Neural progenitor cell (in vitro differentiated cells): Measurements from ENCODE around the gene DNMT1. TPM values are rescaled to one million over a fixed set of nuclear protein-coding genes. Genes with fewer than 3 reads are reported as not detected.

Experiments
- DNase-seq: peaks from one replicate; pipeline ENCODE4 v3.0.0-alpha.2; 2016; ENCODE audit warnings: low spot score
- H2AFZ ChIP-seq: fragments of 200-600 bp; sonication (generic); replicated peaks from 2 replicates; pipeline ENCODE4 v1.6.1; 2016; ENCODE audit warnings: antibody characterized with exemption
- H3F3A ChIP-seq: fragments of 200-600 bp; sonication (generic); 2 replicates; pipeline ENCODE4 v1.6.1; 2016; ENCODE audit warnings: antibody characterized with exemption, low read depth
- H3K27ac ChIP-seq: fragments of 200-600 bp; sonication (generic); 2 replicates; pipeline ENCODE4 v1.5.1; 2016; ENCODE audit warnings: mild to moderate bottlenecking
- H3K27me3 ChIP-seq: fragments of 200-600 bp; sonication (generic); 2 replicates; pipeline ENCODE4 v1.6.1; 2016; ENCODE audit warnings: mild to moderate bottlenecking, moderate library complexity
- H3K36me3 ChIP-seq: fragments of 200-600 bp; sonication (generic); 2 replicates; pipeline ENCODE4 v1.5.1; 2016
- H3K4me1 ChIP-seq: fragments of 200-600 bp; sonication (generic); 2 replicates; pipeline ENCODE4 v1.6.1; 2016; ENCODE audit warnings: mixed run types
- H3K4me2 ChIP-seq: fragments of 200-600 bp; sonication (generic); 2 replicates; pipeline ENCODE4 v1.6.1; 2016
- H3K4me3 ChIP-seq: fragments of 200-600 bp; sonication (generic); 2 replicates; pipeline ENCODE4 v1.5.1; 2016
- H3K79me2 ChIP-seq: fragments of 200-600 bp; sonication (generic); 2 replicates; pipeline ENCODE4 v1.6.1; 2016; ENCODE audit warnings: low read depth
- H3K9ac ChIP-seq: fragments of 200-600 bp; sonication (generic); 2 replicates; pipeline ENCODE4 v1.6.1; 2016
- H3K9me3 ChIP-seq: fragments of 200-600 bp; sonication (generic); 2 replicates; pipeline ENCODE4 v1.5.1; 2016; ENCODE audit warnings: low read depth
- H4K20me1 ChIP-seq: fragments of 200-600 bp; sonication (generic); 2 replicates; pipeline ENCODE4 v1.6.1; 2016; ENCODE audit warnings: low read depth
- H3K27ac Mint-ChIP-seq: 3 replicates; pipeline ENCODE4 v1.8.0; 2021; ENCODE audit warnings: mixed read lengths
- H3K27me3 Mint-ChIP-seq: 2 replicates; pipeline ENCODE4 v1.8.0; 2022; ENCODE audit warnings: low read depth, mild to moderate bottlenecking, inconsistent platforms, moderate library complexity, mixed read lengths; ENCODE audit not compliant: insufficient read depth
- H3K36me3 Mint-ChIP-seq: 3 replicates; pipeline ENCODE4 v1.8.0; 2021; ENCODE audit warnings: mixed read lengths
- H3K4me1 Mint-ChIP-seq: 3 replicates; pipeline ENCODE4 v1.8.0; 2021; ENCODE audit warnings: mixed read lengths
- H3K4me3 Mint-ChIP-seq: 3 replicates; pipeline ENCODE4 v1.8.0; 2021; ENCODE audit warnings: mild to moderate bottlenecking, moderate library complexity, mixed read lengths
- H3K9me3 Mint-ChIP-seq: 3 replicates; pipeline ENCODE4 v1.8.0; 2020; ENCODE audit warnings: mixed read lengths
- EZH2 ChIP-seq: fragments of 200-600 bp; sonication (generic); IDR thresholded peaks from 2 replicates; pipeline ENCODE4 v1.6.1; 2017; ENCODE audit warnings: antibody characterized with exemption, mild to moderate bottlenecking, moderate library complexity
- EZH2phosphoT487 ChIP-seq: fragments of 200-600 bp; sonication (generic); IDR thresholded peaks from 2 replicates; pipeline ENCODE4 v1.6.1; 2017; ENCODE audit warnings: antibody characterized with exemption
- total RNA-seq: library from RNA; depleted of rRNA; stranded (reverse); fragments of >200 nt; gene quantifications from 2 replicates; pipeline ENCODE4 v1.2.3, GENCODE V29; 2015; ENCODE audit warnings: low replicate concordance
- TF ChIP-seq, protein P1 (sequence below): fragments of 200-600 bp; sonication (generic); IDR thresholded peaks from 2 replicates; pipeline ENCODE4 v1.5.1; 2017; ENCODE audit warnings: antibody characterized with exemption, mild to moderate bottlenecking

Gene DNMT1
- total RNA-seq, 1 donor from 2014 or later, result 203 TPM

DNA sequence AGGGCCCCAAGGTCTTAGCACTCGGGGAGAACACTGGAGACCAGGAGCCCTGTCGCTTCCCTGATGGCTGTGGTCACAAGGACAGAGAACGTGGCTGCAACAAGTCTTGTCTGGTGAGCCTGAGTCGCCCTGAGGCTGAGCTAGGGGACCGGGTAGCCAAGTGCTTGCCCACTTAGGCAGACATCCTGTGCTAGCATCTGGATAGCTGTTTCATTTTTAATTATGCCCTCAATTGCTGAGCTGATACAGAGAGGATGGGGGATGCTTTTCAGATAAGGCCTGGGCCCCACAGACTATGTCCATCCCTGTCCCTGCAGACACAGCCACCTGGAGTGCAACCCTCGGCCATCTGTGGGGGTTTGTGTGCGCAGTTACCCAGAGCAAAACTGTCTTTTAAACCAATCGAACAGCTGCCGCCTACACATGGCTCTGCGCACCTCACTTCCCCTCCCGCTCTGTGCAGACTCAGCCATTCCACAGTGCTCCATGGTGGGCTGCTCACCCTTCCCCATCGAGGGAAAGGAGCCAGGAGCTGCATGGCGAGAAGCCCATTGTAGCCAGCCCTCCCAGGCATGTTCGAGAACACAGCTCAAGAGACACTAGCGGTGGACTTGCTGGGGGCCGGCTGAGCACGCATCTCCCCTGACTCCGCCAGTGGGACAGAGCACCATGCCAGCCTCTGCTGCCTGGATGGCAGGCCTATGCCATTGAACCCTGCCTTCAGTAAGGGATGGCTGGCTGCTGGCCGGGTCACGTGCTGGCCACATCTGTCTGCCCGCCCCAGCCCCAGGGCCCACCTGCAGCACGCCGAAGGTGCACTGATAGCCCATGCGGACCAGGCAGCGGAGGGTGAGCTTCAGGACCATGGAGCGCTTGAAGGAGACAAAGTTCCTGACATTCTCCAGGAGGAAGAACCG is 55.6 kb downstream of the DNMT1 start:
- no peaks in the 10 kb centered on the region for H3K27me3 ChIP-seq
- TF ChIP-seq EZH2 (no peak), EZH2phosphoT487 (no peak)
- TF ChIP-seq, protein P1, sequence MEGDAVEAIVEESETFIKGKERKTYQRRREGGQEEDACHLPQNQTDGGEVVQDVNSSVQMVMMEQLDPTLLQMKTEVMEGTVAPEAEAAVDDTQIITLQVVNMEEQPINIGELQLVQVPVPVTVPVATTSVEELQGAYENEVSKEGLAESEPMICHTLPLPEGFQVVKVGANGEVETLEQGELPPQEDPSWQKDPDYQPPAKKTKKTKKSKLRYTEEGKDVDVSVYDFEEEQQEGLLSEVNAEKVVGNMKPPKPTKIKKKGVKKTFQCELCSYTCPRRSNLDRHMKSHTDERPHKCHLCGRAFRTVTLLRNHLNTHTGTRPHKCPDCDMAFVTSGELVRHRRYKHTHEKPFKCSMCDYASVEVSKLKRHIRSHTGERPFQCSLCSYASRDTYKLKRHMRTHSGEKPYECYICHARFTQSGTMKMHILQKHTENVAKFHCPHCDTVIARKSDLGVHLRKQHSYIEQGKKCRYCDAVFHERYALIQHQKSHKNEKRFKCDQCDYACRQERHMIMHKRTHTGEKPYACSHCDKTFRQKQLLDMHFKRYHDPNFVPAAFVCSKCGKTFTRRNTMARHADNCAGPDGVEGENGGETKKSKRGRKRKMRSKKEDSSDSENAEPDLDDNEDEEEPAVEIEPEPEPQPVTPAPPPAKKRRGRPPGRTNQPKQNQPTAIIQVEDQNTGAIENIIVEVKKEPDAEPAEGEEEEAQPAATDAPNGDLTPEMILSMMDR, result no peak
- no peaks in the 10 kb centered on the region for H3K4me1 ChIP-seq
- H3K9me3 ChIP-seq, result no peaks in the 10 kb centered on the region
- H3K27me3 Mint-ChIP-seq, result peaks cover 6% of the 10 kb centered on the region
- no peak overlapping the region for H3K4me3 Mint-ChIP-seq
- no peaks in the 10 kb centered on the region for H3K9me3 Mint-ChIP-seq
- no peak overlapping the region for H3K4me3 ChIP-seq
- H4K20me1 ChIP-seq, result no peaks in the 10 kb centered on the region
- no peak for DNase-seq
- no peak overlapping the region for H3K9ac ChIP-seq
- no peaks in the 10 kb centered on the region for H3F3A ChIP-seq
- no peaks in the 10 kb centered on the region for H3K79me2 ChIP-seq
- peaks cover 14% of the 10 kb centered on the region for H3K36me3 Mint-ChIP-seq
- no peak overlapping the region for H3K4me2 ChIP-seq
- no peaks in the 10 kb centered on the region for H3K4me1 Mint-ChIP-seq
- no peak overlapping the region for H2AFZ ChIP-seq
- no peaks in the 10 kb centered on the region for H3K36me3 ChIP-seq
- H3K27ac Mint-ChIP-seq, result no peak overlapping the region
- no peak overlapping the region for H3K27ac ChIP-seq

DNA sequence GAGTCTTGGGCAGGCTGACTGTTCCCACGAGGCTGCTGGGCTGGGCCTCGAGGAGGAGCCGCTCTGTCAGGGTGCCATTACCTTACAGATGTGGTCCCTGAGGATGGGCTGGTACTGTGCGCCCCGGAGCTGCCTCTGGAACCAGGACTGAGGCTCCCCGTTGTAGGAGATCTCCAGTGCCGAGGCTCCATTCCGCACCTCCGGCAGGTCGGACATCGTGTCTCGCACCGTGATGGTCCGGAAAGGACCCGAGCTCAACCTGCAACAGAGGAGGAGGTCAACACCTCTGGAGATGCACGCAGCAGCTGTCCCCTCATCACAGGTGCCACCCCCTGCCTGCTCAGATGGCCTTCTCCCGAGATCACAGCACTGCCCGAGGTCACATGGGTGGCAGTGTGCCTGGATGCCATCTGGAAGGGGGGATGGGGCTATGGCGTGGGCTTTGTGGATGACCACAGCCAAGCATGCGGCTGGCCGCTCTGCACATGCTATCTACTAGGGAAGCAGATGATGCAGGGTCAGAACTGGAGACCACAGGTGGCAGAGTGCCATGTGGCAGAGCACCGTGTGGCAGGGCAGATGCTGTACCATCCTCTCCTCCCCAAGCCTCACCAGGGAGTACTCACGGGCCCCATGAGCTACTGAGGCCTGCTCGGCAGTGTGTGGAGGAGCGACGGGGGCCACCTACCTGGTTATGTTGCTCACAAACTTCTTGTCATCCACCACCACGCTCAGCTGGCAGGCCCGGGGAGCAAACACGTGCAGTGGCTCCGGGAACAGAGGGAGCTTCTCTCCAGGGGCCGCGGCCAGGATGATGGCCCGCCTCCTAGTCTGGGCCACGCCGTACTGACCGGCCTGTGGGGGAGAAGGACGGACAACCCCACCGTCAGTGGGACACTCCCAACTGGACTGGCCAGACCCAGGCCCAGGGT is 56.7 kb downstream of the DNMT1 start:
- TF ChIP-seq EZH2phosphoT487, result no peak
- TF ChIP-seq, protein P1, result no peak
- no peak for TF ChIP-seq EZH2
- no peaks in the 10 kb centered on the region for H3K9me3 Mint-ChIP-seq
- H3K36me3 ChIP-seq, result no peaks in the 10 kb centered on the region

DNA sequence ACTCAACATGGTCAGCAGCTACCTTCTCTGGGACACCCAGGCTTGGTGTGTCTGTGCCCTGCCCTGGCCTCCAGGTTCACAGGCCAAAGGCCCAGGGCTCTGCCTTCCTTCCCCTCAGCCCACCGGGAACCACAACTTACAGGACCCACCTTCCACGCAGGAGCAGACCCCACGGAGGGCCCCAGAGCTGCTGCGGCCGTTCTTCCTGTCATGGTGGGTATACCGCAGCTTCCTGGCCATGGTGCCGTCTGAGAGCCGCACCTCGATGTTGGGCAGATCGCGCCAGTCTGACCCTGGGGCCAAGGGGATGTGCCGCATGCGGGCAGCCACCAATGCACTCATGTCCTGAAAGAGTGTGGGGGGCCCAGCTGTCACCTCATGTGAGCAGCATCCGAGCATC is 57.8 kb downstream of the DNMT1 start:
- peaks cover 18% of the 10 kb centered on the region for H3K36me3 Mint-ChIP-seq
- no peaks in the 10 kb centered on the region for H3K9me3 Mint-ChIP-seq

More for the DNA sequence above, 56.7 kb downstream of the DNMT1 start:
- no peak overlapping the region for H3K4me3 Mint-ChIP-seq
- H3K4me3 ChIP-seq, result no peak overlapping the region
- no peak overlapping the region for H3K27ac ChIP-seq
- no peaks in the 10 kb centered on the region for H3K27me3 ChIP-seq
- H3K9ac ChIP-seq, result no peak overlapping the region
- H2AFZ ChIP-seq, result no peak overlapping the region
- H3K4me1 Mint-ChIP-seq, result no peaks in the 10 kb centered on the region
- no peaks in the 10 kb centered on the region for H3K79me2 ChIP-seq
- no peaks in the 10 kb centered on the region for H3K9me3 ChIP-seq
- H3F3A ChIP-seq, result no peaks in the 10 kb centered on the region
- peaks cover 17% of the 10 kb centered on the region for H3K36me3 Mint-ChIP-seq
- peaks cover 6% of the 10 kb centered on the region for H3K27me3 Mint-ChIP-seq
- H4K20me1 ChIP-seq, result no peaks in the 10 kb centered on the region
- no peak for DNase-seq
- no peak overlapping the region for H3K4me2 ChIP-seq
- no peaks in the 10 kb centered on the region for H3K4me1 ChIP-seq
- H3K27ac Mint-ChIP-seq, result no peak overlapping the region

More for the DNA sequence above, 57.8 kb downstream of the DNMT1 start:
- no peak for DNase-seq
- no peak overlapping the region for H3K27ac ChIP-seq
- no peak for TF ChIP-seq EZH2
- TF ChIP-seq, protein P1, result no peak
- no peak for TF ChIP-seq EZH2phosphoT487
- H3K4me1 ChIP-seq, result no peaks in the 10 kb centered on the region
- H3K27me3 ChIP-seq, result no peaks in the 10 kb centered on the region
- no peak overlapping the region for H3K4me3 ChIP-seq
- H3K79me2 ChIP-seq, result no peaks in the 10 kb centered on the region
- H3K36me3 ChIP-seq, result no peaks in the 10 kb centered on the region
- no peak overlapping the region for H3K4me2 ChIP-seq
- H3F3A ChIP-seq, result no peaks in the 10 kb centered on the region
- H2AFZ ChIP-seq, result no peak overlapping the region
- peaks cover 6% of the 10 kb centered on the region for H3K27me3 Mint-ChIP-seq
- H3K9me3 ChIP-seq, result no peaks in the 10 kb centered on the region
- H3K4me3 Mint-ChIP-seq, result no peak overlapping the region
- no peaks in the 10 kb centered on the region for H3K4me1 Mint-ChIP-seq
- H3K9ac ChIP-seq, result no peak overlapping the region
- H3K27ac Mint-ChIP-seq, result no peak overlapping the region
- H4K20me1 ChIP-seq, result no peaks in the 10 kb centered on the region
